Endodermal cell (in vitro differentiated cells): Measurements from ENCODE around the gene GGPS1. TPM values are rescaled to one million over a fixed set of nuclear protein-coding genes. Genes with fewer than 3 reads are reported as not detected.

ENCODE experiments used
- DNase-seq: peaks from one replicate; pipeline ENCODE4 v3.0.0-alpha.2; 2017
- H3K27ac ChIP-seq: 2 replicates; pipeline ENCODE4 v1.5.1; 2013; ENCODE audit warnings: mild to moderate bottlenecking, low read depth, low read length, moderate library complexity
- H3K27me3 ChIP-seq: 2 replicates; pipeline ENCODE4 v1.6.1; 2013; ENCODE audit warnings: mild to moderate bottlenecking, low read length, moderate library complexity; ENCODE audit not compliant: insufficient read depth, control insufficient read depth, poor library complexity, severe bottlenecking
- H3K36me3 ChIP-seq: 2 replicates; pipeline ENCODE4 v1.7.0; 2013; ENCODE audit warnings: mild to moderate bottlenecking, low read length, moderate library complexity; ENCODE audit not compliant: control insufficient read depth, insufficient read depth
- H3K4me1 ChIP-seq: one replicate; pipeline ENCODE4 v1.7.0; 2013; ENCODE audit warnings: low read length; ENCODE audit not compliant: control insufficient read depth, insufficient read depth
- H3K4me3 ChIP-seq: 2 replicates; pipeline ENCODE4 v1.5.1; 2013; ENCODE audit warnings: mild to moderate bottlenecking, low read length, moderate library complexity
- H3K9ac ChIP-seq: 2 replicates; pipeline ENCODE4 v1.6.1; 2013; ENCODE audit warnings: mild to moderate bottlenecking, low read length, moderate library complexity; ENCODE audit not compliant: poor library complexity, severe bottlenecking; ENCODE audit errors: extremely low read depth
- H3K9me3 ChIP-seq: 2 replicates; pipeline ENCODE4 v1.6.1; 2013; ENCODE audit warnings: mild to moderate bottlenecking, low read length, moderate library complexity; ENCODE audit not compliant: control insufficient read depth
- H3K27ac Mint-ChIP-seq: 2 replicates; pipeline ENCODE4 v1.8.0; 2020; ENCODE audit warnings: mixed read lengths
- H3K27me3 Mint-ChIP-seq: 2 replicates; pipeline ENCODE4 v1.8.0; 2021; ENCODE audit warnings: mild to moderate bottlenecking, mixed read lengths; ENCODE audit not compliant: insufficient read depth
- H3K36me3 Mint-ChIP-seq: 2 replicates; pipeline ENCODE4 v1.8.0; 2020; ENCODE audit warnings: low read depth, mixed read lengths
- H3K4me1 Mint-ChIP-seq: 2 replicates; pipeline ENCODE4 v1.8.0; 2020; ENCODE audit warnings: mixed read lengths
- H3K4me3 Mint-ChIP-seq: 2 replicates; pipeline ENCODE4 v1.8.0; 2020; ENCODE audit warnings: mild to moderate bottlenecking, moderate library complexity, mixed read lengths
- H3K9me3 Mint-ChIP-seq: 2 replicates; pipeline ENCODE4 v1.8.0; 2020; ENCODE audit warnings: mild to moderate bottlenecking, mixed read lengths
- WGBS, 2 experiments: methylation state at CpG; one replicate each; pipeline versions ENCODE4 v1.1.5 to v1.1.7; 2013; ENCODE audit warnings: missing lambda C conversion rate in 2 of 2, mixed read lengths in 1 of 2; ENCODE audit not compliant: insufficient coverage in 1 of 2, insufficient read length in 1 of 2; 5-methylcytosine and 5-hydroxymethylcytosine counted together
- total RNA-seq, 2 donors: library from RNA; stranded (reverse); fragmentation: NEBNext Ultra II Directional in 1 of 2; extraction: Animal tissue kit (Norgen Biotek cat#: 25700) in 1 of 2; gene quantifications; 2 replicates in 1 of 2; 3 replicates in 1 of 2; pipeline ENCODE4 v1.2.1, GENCODE V29; 2021
- TF ChIP-seq, protein P1 (sequence below): fragments of 200-600 bp; sonication (generic); conservative IDR thresholded peaks from 2 replicates; pipeline ENCODE4 v1.5.0; 2021; ENCODE audit warnings: antibody characterized with exemption, mild to moderate bottlenecking

The GGPS1 gene
- total RNA-seq, 2 donors from 2014 or later, result 56.3 to 64.6 TPM

DNA sequence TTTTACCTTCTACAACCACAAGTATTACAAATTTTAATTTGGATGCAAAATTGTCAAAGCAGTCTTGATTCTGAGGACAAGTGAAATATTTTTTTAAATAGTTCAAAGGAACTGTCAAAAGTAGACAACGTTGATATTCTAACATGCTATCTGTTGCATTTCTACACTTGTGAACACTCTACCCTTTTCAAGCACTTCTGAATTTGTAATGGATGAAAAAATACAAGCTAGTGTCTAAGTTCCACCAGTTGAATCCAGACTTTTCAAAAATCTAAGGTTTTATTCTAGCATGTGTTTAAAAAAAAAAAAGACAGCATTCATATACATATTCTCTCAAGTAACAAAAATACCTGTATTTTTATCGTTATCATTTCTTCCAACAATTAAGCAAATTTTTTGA is 2.5 kb upstream of the GGPS1 start:
- peaks cover 37% of the 10 kb centered on the region for H3K36me3 Mint-ChIP-seq
- no peaks in the 10 kb centered on the region for H3K27me3 ChIP-seq
- H3K4me3 ChIP-seq, result peak overlapping the region; percentile 97
- H3K4me1 Mint-ChIP-seq, result peaks cover 31% of the 10 kb centered on the region
- no peak overlapping the region for H3K4me3 Mint-ChIP-seq
- no peaks in the 10 kb centered on the region for H3K9me3 ChIP-seq
- no peak overlapping the region for H3K27ac ChIP-seq
- TF ChIP-seq, protein P1, sequence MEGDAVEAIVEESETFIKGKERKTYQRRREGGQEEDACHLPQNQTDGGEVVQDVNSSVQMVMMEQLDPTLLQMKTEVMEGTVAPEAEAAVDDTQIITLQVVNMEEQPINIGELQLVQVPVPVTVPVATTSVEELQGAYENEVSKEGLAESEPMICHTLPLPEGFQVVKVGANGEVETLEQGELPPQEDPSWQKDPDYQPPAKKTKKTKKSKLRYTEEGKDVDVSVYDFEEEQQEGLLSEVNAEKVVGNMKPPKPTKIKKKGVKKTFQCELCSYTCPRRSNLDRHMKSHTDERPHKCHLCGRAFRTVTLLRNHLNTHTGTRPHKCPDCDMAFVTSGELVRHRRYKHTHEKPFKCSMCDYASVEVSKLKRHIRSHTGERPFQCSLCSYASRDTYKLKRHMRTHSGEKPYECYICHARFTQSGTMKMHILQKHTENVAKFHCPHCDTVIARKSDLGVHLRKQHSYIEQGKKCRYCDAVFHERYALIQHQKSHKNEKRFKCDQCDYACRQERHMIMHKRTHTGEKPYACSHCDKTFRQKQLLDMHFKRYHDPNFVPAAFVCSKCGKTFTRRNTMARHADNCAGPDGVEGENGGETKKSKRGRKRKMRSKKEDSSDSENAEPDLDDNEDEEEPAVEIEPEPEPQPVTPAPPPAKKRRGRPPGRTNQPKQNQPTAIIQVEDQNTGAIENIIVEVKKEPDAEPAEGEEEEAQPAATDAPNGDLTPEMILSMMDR, result no peak
- no peak for DNase-seq
- WGBS, 2 experiments, result 67 to 85% methylated on average over 1 to 2 of the region's 2 CpGs
- H3K4me1 ChIP-seq, result no peaks in the 10 kb centered on the region
- H3K27me3 Mint-ChIP-seq, result no peaks in the 10 kb centered on the region
- H3K27ac Mint-ChIP-seq, result no peak overlapping the region
- H3K9me3 Mint-ChIP-seq, result no peaks in the 10 kb centered on the region
- H3K9ac ChIP-seq, result peak overlapping the region; percentile 91
- H3K36me3 ChIP-seq, result peaks cover 41% of the 10 kb centered on the region

- Histone ChIP-seq H3K4me1 (peaks cover 4% of the 10 kb centered on the region), H3K4me3 (peak overlapping the region; percentile 97), H3K9ac (peak overlapping the region; percentile 91), H3K9me3 (no peaks in the 10 kb centered on the region), H3K36me3 (peaks cover 37% of the 10 kb centered on the region), H3K27ac (peak overlapping the region; percentile 96), H3K27me3 (no peaks in the 10 kb centered on the region)
- 0% methylated on average over 27 to 78 of the region's 78 CpGs for WGBS, 2 experiments
- Mint-ChIP-seq H3K9me3 (no peaks in the 10 kb centered on the region), H3K27ac (peak overlapping the region; percentile 92), H3K4me1 (peaks cover 30% of the 10 kb centered on the region), H3K4me3 (no peak overlapping the region), H3K36me3 (peaks cover 33% of the 10 kb centered on the region), H3K27me3 (no peaks in the 10 kb centered on the region)
- DNase-seq, result peak; percentile 74
- TF ChIP-seq, protein P1, result no peak
Measured at GRCh38 chr1:235326719-235327558, 1.4 kb upstream of the GGPS1 start.

GRCh38 chr1:235327559-235328270 is 655 bp upstream of the GGPS1 start, which contains the start of gene ARID4B:
Gene ARID4B (minus strand): TSS chr1:235328179. CDS start chr1:235326919, 1,260 bp downstream.
- H3K4me1 Mint-ChIP-seq, result peaks cover 31% of the 10 kb centered on the region
- TF ChIP-seq, protein P1, result no peak
- H3K27me3 Mint-ChIP-seq, result no peaks in the 10 kb centered on the region
- peak within 1 kb of the TSS; percentile 92 for H3K27ac Mint-ChIP-seq
- WGBS, 2 experiments, result 0% methylated on average over 10 to 58 of the region's 58 CpGs
- no peak within 1 kb of the TSS for H3K4me3 Mint-ChIP-seq
- peak within 1 kb of the TSS; percentile 98 for H3K27ac ChIP-seq
- no peak for DNase-seq
- peaks cover 4% of the 10 kb centered on the region for H3K4me1 ChIP-seq
- peaks cover 26% of the 10 kb centered on the region for H3K36me3 Mint-ChIP-seq
- H3K27me3 ChIP-seq, result no peaks in the 10 kb centered on the region
- H3K4me3 ChIP-seq, result peak within 1 kb of the TSS; percentile 100
- H3K9ac ChIP-seq, result peak within 1 kb of the TSS; percentile 91
- H3K9me3 ChIP-seq, result no peaks in the 10 kb centered on the region
- no peaks in the 10 kb centered on the region for H3K9me3 Mint-ChIP-seq
- peaks cover 31% of the 10 kb centered on the region for H3K36me3 ChIP-seq
